SH-SY5Y (cell line): ENCODE measurements around the gene MSI2.

Source experiments
- GATA2 ChIP-seq: IDR thresholded peaks from 2 replicates; pipeline ENCODE4 v1.6.1; 2011; ENCODE audit warnings: mild to moderate bottlenecking, low read depth, low read length
- GATA3 ChIP-seq: IDR thresholded peaks from 2 replicates; pipeline ENCODE4 v1.6.1; 2011; ENCODE audit warnings: low read depth, mild to moderate bottlenecking, low read length, moderate library complexity

MSI2 gene

DNA sequence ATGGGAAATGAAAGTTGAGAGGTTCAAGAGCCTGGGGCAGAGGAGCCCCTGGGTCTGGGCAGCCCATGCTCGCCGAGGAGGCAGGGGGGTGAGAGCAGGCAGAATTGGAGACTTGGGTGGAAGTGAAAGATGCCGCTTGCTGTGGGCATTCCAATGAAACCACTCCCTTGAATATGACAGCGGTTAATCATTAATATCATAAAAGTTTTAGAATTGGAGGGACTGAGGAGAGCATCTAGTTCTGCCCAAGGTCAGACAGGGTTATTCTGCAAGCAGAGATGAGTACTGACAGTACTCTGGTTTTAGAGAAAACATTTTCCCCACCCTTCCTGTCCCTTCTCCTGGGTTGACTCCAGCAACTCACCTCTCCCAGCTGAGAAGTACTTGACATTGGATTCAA is 180.2 kb downstream of the MSI2 start:
- TF ChIP-seq GATA2 (no peak), GATA3 (no peak)

- peak; percentile 100 for TF ChIP-seq GATA2
- peak; percentile 98 for TF ChIP-seq GATA3
Measured at GRCh38 chr17:57438066-57438731, 181.9 kb downstream of the MSI2 start.

DNA sequence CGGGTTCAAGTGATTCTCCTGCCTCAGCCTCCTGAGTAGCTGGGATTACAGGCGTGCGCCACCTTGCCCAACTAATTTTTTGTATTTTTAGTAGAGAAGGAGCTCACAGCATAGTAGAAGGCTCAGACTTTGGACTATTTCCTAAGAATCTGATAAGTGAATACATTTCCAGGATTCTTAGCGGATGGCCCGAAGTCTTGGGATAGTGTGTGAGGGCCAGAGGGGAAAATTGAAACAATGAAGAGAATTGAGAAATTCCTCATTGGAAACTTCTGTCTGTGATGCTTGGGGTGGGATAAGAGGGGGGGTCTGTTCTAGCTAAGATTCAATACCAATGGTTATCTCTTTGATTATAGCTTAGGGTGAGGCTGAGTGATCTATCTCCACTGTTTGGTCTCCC is 183.3 kb downstream of the MSI2 start:
- TF ChIP-seq GATA3 = no peak
- TF ChIP-seq GATA2 = no peak

DNA sequence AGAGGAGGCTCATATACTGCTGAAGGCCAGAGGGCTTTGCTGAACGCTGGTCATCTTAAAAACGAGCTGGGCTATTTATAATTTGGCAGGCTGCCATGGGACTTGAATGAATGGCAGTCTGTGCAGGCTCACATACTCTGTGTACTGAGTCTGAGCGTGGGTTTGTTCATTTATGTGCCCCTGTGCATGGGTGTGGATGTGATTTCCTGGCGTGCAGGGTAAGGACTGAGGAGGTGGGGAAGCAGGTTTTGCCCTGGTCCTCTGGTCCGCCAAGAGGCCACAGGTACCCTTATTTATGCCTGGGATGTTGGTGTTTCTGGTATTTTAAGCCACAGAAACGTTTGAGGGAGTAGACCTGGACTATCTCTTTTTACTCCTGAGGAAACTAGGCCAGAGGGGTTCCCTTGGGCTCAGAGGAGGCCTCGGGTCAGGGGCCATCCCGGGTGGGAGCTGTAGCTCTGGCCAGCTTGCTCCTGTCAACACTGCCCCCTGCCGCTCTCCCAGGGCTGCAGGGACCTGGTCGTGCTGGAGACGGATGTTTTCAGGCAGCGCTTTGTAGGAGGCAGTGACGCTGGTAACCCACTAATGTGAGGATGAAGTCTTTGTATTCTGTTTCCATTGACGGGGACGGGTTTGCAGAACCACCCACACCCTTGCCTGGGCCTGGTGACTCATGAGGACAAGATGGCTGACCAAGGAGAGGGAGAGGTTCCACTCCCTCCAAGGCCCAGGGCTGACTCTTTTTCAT is 184.4 kb downstream of the MSI2 start:
- TF ChIP-seq GATA2 (no peak), GATA3 (no peak)

GRCh38 chr17:57441270-57441600 is 184.9 kb downstream of the MSI2 start:
- TF ChIP-seq GATA3 (no peak), GATA2 (no peak)

DNA sequence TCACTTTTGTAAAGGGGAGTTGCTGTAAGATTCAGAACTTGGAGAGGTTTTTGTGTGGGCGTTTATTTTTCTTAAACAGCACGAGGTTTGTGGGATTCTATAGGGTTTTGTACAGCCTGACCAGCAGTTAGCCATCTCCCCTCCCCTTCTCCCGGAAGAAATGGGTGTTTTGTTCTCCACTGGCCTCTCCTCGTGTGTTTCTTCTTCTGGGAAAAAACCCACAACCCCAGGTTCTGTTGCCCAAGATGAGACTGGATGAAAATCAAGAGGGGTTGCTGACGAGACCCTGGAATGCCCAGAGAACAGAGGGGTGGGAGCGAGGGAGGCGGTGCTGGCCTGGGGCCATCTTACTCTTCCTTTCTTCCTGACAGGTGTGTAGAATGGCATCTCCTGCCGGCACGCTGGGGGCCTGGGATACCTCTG is 186.1 kb downstream of the MSI2 start:
- TF ChIP-seq GATA3 (no peak), GATA2 (no peak)

- TF ChIP-seq GATA2 (no peak), GATA3 (no peak)
Measured at GRCh38 chr17:57442914-57443571, 186.7 kb downstream of the MSI2 start.

- TF ChIP-seq GATA2 (no peak), GATA3 (no peak)
Measured at GRCh38 chr17:57443781-57444180, 187.5 kb downstream of the MSI2 start.

GRCh38 chr17:57444682-57445450 is 188.5 kb downstream of the MSI2 start:
- TF ChIP-seq GATA3 (no peak), GATA2 (0 out of 2 replicates have a peak, but pooled peaks have one; percentile 12)

GRCh38 chr17:57445772-57446472 is 189.6 kb downstream of the MSI2 start:
- no peak for TF ChIP-seq GATA3
- no peak for TF ChIP-seq GATA2

DNA sequence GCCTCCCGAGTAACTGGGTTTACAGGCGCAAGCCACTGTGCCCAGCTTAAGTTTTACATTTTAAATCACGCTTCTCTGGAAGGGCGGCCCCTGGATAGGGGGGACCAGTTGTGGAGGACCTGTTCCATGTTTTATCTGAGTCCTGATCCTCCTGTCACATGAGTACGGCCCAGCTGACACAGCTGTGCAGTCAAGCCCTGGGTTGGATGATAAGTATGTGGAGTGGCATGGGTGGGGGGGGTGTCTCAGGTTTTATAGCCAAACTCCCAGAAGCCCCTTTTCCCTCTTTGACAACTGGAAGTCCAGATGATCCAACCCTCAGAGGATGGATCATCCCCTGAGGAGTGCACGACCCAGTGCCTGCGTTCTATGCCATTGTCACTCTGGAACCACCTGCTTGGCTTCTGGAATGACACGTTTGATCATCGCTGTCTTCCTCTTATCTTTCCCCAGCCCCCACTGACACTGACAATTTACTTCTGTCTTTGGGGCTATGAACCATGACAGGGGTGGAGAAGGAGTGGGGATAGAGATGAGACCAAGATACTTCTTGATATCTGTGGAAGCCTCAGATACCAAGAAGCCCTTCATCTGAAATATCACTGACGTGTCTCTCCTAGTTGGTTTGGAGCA is 191.2 kb downstream of the MSI2 start:
- TF ChIP-seq GATA3 (no peak), GATA2 (no peak)

DNA sequence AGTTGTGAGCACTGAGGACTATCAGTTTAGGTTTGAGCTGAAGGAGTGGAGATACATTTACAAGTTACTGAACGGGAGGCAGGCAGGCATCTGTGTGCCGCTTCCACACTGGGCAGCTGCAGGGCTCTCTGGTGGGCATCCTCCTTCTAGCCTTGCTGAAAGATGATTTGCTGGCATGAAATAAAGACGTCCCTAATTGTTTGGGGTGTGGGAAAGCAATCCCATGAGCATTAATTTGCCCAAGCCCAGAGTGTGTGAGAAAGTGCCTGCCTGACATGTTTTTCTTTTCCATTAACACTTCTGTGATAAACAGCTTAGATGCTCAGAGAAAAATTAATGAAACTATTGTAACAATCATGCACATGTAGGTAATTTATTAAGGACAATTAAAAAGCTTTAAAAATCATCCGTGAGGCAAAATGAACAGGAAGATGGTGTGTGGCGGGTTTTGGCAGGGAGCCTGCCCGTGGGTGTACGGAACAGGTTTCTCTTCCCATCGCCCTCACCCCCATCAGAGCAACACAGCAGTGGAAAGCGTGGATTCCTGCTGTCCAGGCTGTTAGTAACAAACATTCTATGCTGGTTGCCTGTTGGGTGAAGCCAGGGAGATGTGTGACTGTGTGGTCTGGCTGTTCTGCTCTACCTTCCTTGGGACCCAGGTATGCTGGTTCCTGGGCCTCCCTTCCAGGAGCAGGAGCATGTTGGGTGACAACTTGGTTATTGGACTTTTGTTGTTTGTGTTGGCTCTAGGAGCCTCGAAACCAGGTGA is 191.9 kb downstream of the MSI2 start:
- TF ChIP-seq GATA2 = no peak
- TF ChIP-seq GATA3 = no peak

DNA sequence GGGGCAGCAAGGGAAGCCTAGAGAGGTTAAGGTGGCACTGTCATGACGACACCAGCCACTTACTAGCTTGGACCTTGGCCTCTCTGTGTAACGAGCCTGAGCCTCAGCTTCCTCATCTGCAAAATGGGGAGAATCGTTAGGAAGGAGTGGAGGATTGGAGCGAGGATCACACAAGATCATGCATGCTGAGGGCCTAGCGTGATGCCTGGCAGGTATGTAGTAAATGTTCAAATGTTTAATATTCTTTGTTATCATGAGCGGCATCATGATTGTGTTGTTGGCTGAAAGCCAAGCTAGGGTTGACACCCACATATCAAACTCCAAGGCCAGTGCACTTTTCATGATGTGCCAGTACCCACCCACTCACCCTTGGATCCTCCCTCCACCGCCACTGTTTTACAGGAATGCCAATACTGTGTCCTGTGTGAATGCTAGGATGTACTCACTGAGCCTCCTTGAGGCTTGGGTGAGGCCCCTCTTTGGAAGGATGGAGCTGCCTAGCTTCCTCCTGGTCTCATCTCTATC is 192.5 kb downstream of the MSI2 start:
- TF ChIP-seq GATA3 (no peak), GATA2 (0 out of 2 replicates have a peak, but pooled peaks have one; percentile 7)
